Activated CD8-positive, alpha-beta T cell treated with anti-CD3 and anti-CD28 coated beads, Interleukin-2, amount 10 ng/mL, durations not matched to agents 7 days and 5 days (primary cell): ENCODE data around the gene IL1RAPL1. TPM values are rescaled to one million over a fixed set of nuclear protein-coding genes. Genes with fewer than 3 reads are reported as not detected.

Experiments
- ATAC-seq: fragments of 150-1000 bp; cut with Tn5 transposase; one replicate; pipeline ENCODE4 v1.10.0; 2021; ENCODE audit warnings: moderate library complexity
- CTCF ChIA-PET: fragments of 350-600 bp; sonication (Branson Sonifier 250); formaldehyde crosslinking; loops from one replicate; lab custom pipeline; 2021; ENCODE audit warnings: antibody characterized with exemption; lab: Charles Lee
- POLR2A ChIA-PET: fragments of 350-600 bp; sonication (Branson Sonifier 250); formaldehyde crosslinking; loops from one replicate; lab custom pipeline; 2021; ENCODE audit warnings: antibody characterized with exemption; lab: Charles Lee
- DNase-seq: peaks from one replicate; pipeline ENCODE4 v3.0.0-alpha.2; 2020
- H3K27ac Mint-ChIP-seq: one replicate; pipeline ENCODE4 v1.8.0; 2021; ENCODE audit warnings: mild to moderate bottlenecking, mixed read lengths
- H3K27me3 Mint-ChIP-seq: one replicate; pipeline ENCODE4 v1.8.0; 2021; ENCODE audit warnings: low read depth, mixed read lengths
- H3K36me3 Mint-ChIP-seq: one replicate; pipeline ENCODE4 v1.8.0; 2021; ENCODE audit warnings: low read depth, mixed read lengths
- H3K4me1 Mint-ChIP-seq: one replicate; pipeline ENCODE4 v1.8.0; 2021; ENCODE audit warnings: low read depth, mixed read lengths
- H3K4me3 Mint-ChIP-seq: one replicate; pipeline ENCODE4 v1.8.0; 2021; ENCODE audit warnings: mild to moderate bottlenecking, mixed read lengths
- H3K9me3 Mint-ChIP-seq: one replicate; pipeline ENCODE4 v1.8.0; 2022; ENCODE audit warnings: mixed read lengths; ENCODE audit not compliant: insufficient read depth
- total RNA-seq, 2 experiments: library from RNA; stranded (reverse); gene quantifications; one replicate each; pipeline ENCODE4 v1.2.3, GENCODE V29; 2021

The IL1RAPL1 gene
- total RNA-seq, 2 experiments from 2014 or later, result not detected

- DNase-seq, result no peak
- Mint-ChIP-seq H3K9me3 (peaks cover 3% of the 10 kb centered on the region), H3K4me1 (no peaks in the 10 kb centered on the region), H3K27me3 (no peaks in the 10 kb centered on the region), H3K36me3 (no peaks in the 10 kb centered on the region), H3K27ac (no peak overlapping the region), H3K4me3 (no peak overlapping the region)
- ATAC-seq, result no peak
- CTCF ChIA-PET, result no interaction called here
- POLR2A ChIA-PET, result no interaction called here
Measured at GRCh38 chrX:29858714-29859113, 1271.5 kb downstream of the IL1RAPL1 start.

- Mint-ChIP-seq H3K36me3 (no peaks in the 10 kb centered on the region), H3K4me1 (no peaks in the 10 kb centered on the region), H3K4me3 (no peak overlapping the region), H3K9me3 (peaks cover 3% of the 10 kb centered on the region), H3K27me3 (no peaks in the 10 kb centered on the region), H3K27ac (no peak overlapping the region)
- no peak for DNase-seq
- no peak for ATAC-seq
- POLR2A ChIA-PET, result no interaction called here
- CTCF ChIA-PET, result no interaction called here
Measured at GRCh38 chrX:29862126-29862677, 1275.0 kb downstream of the IL1RAPL1 start.

DNA sequence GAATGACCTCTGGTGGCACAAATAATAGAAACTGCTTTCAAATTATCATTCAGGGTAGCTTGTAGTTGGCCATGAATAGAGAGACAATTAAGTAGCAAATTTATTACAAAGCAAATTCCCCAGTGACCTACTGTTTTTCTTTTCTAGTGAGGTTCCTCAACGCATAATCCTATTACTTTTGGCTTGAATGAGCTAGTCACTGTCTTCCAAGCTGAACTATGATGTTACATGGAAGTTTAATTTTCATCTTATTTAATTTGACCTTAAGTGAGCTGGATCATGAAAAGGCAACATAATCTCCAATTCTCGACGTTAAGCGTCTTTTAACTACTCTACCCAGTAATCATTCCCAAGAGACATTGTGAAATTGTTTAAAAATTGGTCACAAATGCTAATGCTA, 1280.7 kb downstream of the IL1RAPL1 start:
- ATAC-seq, result no peak
- no peak for DNase-seq
- Mint-ChIP-seq H3K27ac (no peak overlapping the region), H3K9me3 (no peaks in the 10 kb centered on the region), H3K27me3 (no peaks in the 10 kb centered on the region), H3K4me1 (no peaks in the 10 kb centered on the region), H3K36me3 (no peaks in the 10 kb centered on the region), H3K4me3 (no peak overlapping the region)
- POLR2A ChIA-PET, result no interaction called here
- CTCF ChIA-PET, result no interaction called here

DNA sequence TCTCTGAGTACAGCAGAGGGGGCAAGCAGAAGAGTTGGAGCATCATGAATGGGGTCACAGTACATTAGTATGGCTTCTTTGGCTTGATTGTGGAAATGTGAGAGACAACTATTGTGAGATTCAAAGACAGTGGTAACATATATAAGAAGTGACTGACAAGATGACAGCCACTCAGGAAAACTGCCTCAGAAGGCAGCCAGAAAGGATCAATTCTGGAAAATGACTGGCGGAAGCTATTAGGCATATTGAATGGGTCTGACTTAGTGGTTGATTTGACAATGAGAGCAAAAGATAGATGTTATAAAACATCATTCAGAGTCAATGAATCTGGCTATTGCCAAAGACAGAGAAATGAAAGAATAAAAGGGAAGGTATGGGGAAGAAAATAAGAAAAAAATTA, 1282.6 kb downstream of the IL1RAPL1 start:
- ATAC-seq (no peak), DNase-seq (no peak)
- Mint-ChIP-seq H3K4me3 (no peak overlapping the region), H3K4me1 (no peaks in the 10 kb centered on the region), H3K27ac (no peak overlapping the region), H3K9me3 (no peaks in the 10 kb centered on the region), H3K36me3 (no peaks in the 10 kb centered on the region), H3K27me3 (no peaks in the 10 kb centered on the region)
- ChIA-PET POLR2A (no interaction called here), CTCF (no interaction called here)

- ChIA-PET POLR2A (no interaction called here), CTCF (no interaction called here)
- Mint-ChIP-seq H3K36me3 (no peaks in the 10 kb centered on the region), H3K9me3 (no peaks in the 10 kb centered on the region), H3K4me1 (no peaks in the 10 kb centered on the region), H3K4me3 (no peak overlapping the region), H3K27me3 (no peaks in the 10 kb centered on the region), H3K27ac (no peak overlapping the region)
- DNase-seq, result no peak
- ATAC-seq, result no peak
Measured at GRCh38 chrX:29870608-29871007, 1283.4 kb downstream of the IL1RAPL1 start.

- ATAC-seq (no peak), DNase-seq (no peak)
- Mint-ChIP-seq H3K27ac (no peak overlapping the region), H3K9me3 (no peaks in the 10 kb centered on the region), H3K4me3 (no peak overlapping the region), H3K27me3 (no peaks in the 10 kb centered on the region), H3K4me1 (no peaks in the 10 kb centered on the region), H3K36me3 (no peaks in the 10 kb centered on the region)
- ChIA-PET POLR2A (no interaction called here), CTCF (no interaction called here)
Measured at GRCh38 chrX:29872831-29873230, 1285.6 kb downstream of the IL1RAPL1 start.

DNA sequence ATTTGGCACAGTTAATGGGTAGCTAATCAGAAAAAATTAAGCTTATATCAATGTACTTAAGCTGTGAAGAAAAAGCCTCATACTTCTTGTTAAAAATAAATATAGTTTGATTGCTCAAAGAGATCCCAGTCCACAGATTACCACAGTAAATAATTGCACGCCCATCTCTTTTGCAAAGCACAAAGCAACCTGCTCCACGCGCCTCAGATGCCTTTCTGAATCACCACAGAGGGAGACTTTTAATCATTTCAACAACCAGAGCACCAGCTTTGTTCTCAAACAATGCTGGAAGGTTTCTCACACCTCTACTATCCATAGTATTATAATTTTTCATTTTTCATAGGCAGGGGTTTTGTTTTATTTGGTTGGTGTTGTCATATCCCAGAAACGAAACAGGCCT, 1289.5 kb downstream of the IL1RAPL1 start:
- Mint-ChIP-seq H3K4me1 (no peaks in the 10 kb centered on the region), H3K36me3 (no peaks in the 10 kb centered on the region), H3K9me3 (no peaks in the 10 kb centered on the region), H3K4me3 (no peak overlapping the region), H3K27me3 (no peaks in the 10 kb centered on the region), H3K27ac (no peak overlapping the region)
- ChIA-PET CTCF (no interaction called here), POLR2A (no interaction called here)
- no peak for ATAC-seq
- DNase-seq, result no peak

DNA sequence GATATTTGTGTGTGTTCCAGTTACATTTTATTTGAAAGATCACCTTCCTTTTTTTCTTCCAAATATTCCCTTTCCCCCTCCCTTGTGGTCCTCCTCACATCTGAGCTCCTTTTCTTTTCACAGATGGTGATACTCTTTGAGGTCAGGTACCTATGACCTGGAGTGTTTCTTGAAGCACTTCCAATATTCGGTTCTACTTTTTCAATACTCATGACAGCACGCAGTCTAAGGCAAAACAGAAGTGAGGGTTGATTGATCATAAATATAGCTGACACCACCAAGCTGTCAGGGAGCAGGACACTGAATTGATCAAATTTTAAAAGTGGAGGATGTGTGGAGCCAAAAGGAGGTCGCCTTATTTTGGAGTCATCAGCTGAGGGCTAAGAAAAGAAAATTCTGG, 1293.7 kb downstream of the IL1RAPL1 start:
- DNase-seq (no peak), ATAC-seq (no peak)
- H3K4me1 Mint-ChIP-seq, result no peaks in the 10 kb centered on the region
- no peaks in the 10 kb centered on the region for H3K36me3 Mint-ChIP-seq
- POLR2A ChIA-PET, result no interaction called here
- H3K27ac Mint-ChIP-seq, result no peak overlapping the region
- H3K9me3 Mint-ChIP-seq, result no peaks in the 10 kb centered on the region
- H3K4me3 Mint-ChIP-seq, result no peak overlapping the region
- no peaks in the 10 kb centered on the region for H3K27me3 Mint-ChIP-seq
- CTCF ChIA-PET, result no interaction called here

GRCh38 chrX:29890004-29890403, 1302.8 kb downstream of the IL1RAPL1 start:
- ChIA-PET CTCF (no interaction called here), POLR2A (no interaction called here)
- no peaks in the 10 kb centered on the region for H3K4me1 Mint-ChIP-seq
- no peak overlapping the region for H3K27ac Mint-ChIP-seq
- no peak overlapping the region for H3K4me3 Mint-ChIP-seq
- no peaks in the 10 kb centered on the region for H3K9me3 Mint-ChIP-seq
- no peaks in the 10 kb centered on the region for H3K27me3 Mint-ChIP-seq
- H3K36me3 Mint-ChIP-seq, result no peaks in the 10 kb centered on the region
- ATAC-seq (no peak), DNase-seq (no peak)

- no peaks in the 10 kb centered on the region for H3K36me3 Mint-ChIP-seq
- CTCF ChIA-PET, result no interaction called here
- no peak for DNase-seq
- no peaks in the 10 kb centered on the region for H3K4me1 Mint-ChIP-seq
- no peak overlapping the region for H3K27ac Mint-ChIP-seq
- POLR2A ChIA-PET, result no interaction called here
- H3K9me3 Mint-ChIP-seq, result no peaks in the 10 kb centered on the region
- no peaks in the 10 kb centered on the region for H3K27me3 Mint-ChIP-seq
- H3K4me3 Mint-ChIP-seq, result no peak overlapping the region
- ATAC-seq, result no peak
Measured at GRCh38 chrX:29890646-29891200, 1303.5 kb downstream of the IL1RAPL1 start.

DNA sequence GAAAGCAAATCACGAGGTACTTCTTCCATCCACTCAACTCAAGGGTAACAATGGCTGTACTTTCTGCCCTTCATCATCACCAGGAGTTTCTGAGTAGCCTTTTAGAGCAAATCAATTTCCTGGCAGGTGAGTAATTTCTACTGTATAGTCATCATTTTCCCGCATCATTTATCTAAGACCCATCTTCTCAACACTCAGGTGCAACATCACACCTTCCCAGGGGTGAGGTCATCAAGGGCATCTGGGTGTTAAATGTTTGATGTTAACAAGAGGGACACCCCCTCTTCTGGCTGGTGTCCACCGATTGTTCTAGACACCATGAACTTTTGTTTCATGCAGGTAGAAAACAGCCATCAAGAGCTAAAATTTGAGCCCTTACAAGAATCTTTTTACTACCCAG, 1314.8 kb downstream of the IL1RAPL1 start:
- H3K27me3 Mint-ChIP-seq, result no peaks in the 10 kb centered on the region
- H3K36me3 Mint-ChIP-seq, result no peaks in the 10 kb centered on the region
- DNase-seq (no peak), ATAC-seq (no peak)
- H3K27ac Mint-ChIP-seq, result no peak overlapping the region
- H3K4me3 Mint-ChIP-seq, result no peak overlapping the region
- CTCF ChIA-PET, result no interaction called here
- no peaks in the 10 kb centered on the region for H3K9me3 Mint-ChIP-seq
- H3K4me1 Mint-ChIP-seq, result no peaks in the 10 kb centered on the region
- POLR2A ChIA-PET, result no interaction called here

DNA sequence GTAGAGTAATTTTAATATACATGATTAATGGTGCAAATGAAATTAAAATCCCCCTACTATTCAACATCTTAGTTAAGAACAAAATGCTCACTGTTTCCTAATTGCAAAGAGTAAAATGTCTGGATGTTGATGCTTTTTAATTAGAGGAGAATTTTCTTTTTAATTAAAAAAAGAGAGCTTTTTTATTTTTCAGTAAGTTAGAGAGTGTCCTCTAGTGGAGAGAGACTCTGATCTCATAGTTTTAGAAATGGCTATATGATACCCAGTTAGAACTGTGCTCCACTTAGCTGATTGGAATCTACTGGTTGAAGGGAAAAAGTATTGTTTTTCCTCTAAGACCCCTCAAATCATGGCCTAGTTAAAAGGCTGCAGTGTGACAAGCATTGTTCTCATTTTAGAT, 1316.1 kb downstream of the IL1RAPL1 start:
- no peak overlapping the region for H3K27ac Mint-ChIP-seq
- H3K4me3 Mint-ChIP-seq, result no peak overlapping the region
- no peaks in the 10 kb centered on the region for H3K9me3 Mint-ChIP-seq
- POLR2A ChIA-PET, result no interaction called here
- H3K36me3 Mint-ChIP-seq, result no peaks in the 10 kb centered on the region
- CTCF ChIA-PET, result no interaction called here
- no peaks in the 10 kb centered on the region for H3K4me1 Mint-ChIP-seq
- ATAC-seq (no peak), DNase-seq (no peak)
- no peaks in the 10 kb centered on the region for H3K27me3 Mint-ChIP-seq

DNA sequence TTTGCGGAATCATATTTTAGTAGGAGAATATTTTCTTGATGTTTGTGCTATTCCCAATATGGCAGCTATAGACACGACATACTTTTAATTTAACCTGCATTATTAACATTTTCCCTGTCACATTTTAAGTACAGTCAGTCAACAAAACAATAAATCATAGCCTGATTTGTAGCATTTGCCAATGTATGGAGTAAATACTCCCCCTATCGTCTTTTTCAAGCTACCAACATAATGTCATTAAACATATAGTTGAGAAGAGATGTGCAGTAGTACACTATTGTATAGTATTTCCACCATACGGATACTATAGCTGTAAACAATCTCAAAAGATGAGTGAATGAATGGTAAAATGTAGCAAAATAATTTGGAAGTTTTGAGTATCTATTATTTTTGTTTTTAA, 1324.4 kb downstream of the IL1RAPL1 start:
- H3K9me3 Mint-ChIP-seq, result no peaks in the 10 kb centered on the region
- CTCF ChIA-PET, result no interaction called here

More for the DNA sequence above, 1324.4 kb downstream of the IL1RAPL1 start:
- ATAC-seq (no peak), DNase-seq (no peak)
- Mint-ChIP-seq H3K27ac (no peak overlapping the region), H3K4me1 (no peaks in the 10 kb centered on the region), H3K4me3 (no peak overlapping the region), H3K27me3 (no peaks in the 10 kb centered on the region), H3K36me3 (no peaks in the 10 kb centered on the region)
- POLR2A ChIA-PET, result no interaction called here
